ENCODE data around the gene IQCM.

The IQCM gene

DNA sequence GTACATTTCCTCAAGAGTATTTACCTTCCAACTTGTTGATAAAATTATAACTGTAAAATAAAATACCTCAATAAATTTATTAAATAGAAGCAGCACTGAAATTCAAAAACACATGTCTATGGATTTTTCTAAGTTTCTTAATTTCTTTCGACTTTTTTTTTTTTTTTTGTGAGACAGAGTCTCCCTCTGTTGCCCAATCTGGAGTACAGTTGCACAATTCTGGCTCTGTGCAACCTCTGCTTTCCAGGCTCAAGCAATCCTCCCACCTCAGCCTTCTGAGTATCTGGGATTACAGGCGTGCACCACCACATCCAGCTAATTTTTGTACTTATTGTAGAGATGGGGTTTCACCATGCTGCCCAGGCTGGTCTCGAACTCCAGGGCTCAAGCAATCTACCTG, 79.8 kb downstream of the IQCM start:
- no peak overlapping the region for H3K4me3 ChIP-seq (ENCODE audit: low read depth, low read length)
- TF ChIP-seq, protein P1, sequence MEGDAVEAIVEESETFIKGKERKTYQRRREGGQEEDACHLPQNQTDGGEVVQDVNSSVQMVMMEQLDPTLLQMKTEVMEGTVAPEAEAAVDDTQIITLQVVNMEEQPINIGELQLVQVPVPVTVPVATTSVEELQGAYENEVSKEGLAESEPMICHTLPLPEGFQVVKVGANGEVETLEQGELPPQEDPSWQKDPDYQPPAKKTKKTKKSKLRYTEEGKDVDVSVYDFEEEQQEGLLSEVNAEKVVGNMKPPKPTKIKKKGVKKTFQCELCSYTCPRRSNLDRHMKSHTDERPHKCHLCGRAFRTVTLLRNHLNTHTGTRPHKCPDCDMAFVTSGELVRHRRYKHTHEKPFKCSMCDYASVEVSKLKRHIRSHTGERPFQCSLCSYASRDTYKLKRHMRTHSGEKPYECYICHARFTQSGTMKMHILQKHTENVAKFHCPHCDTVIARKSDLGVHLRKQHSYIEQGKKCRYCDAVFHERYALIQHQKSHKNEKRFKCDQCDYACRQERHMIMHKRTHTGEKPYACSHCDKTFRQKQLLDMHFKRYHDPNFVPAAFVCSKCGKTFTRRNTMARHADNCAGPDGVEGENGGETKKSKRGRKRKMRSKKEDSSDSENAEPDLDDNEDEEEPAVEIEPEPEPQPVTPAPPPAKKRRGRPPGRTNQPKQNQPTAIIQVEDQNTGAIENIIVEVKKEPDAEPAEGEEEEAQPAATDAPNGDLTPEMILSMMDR (IDR thresholded peaks at IDR 0.05; ENCODE audit: low read depth, low read length): no peak

DNA sequence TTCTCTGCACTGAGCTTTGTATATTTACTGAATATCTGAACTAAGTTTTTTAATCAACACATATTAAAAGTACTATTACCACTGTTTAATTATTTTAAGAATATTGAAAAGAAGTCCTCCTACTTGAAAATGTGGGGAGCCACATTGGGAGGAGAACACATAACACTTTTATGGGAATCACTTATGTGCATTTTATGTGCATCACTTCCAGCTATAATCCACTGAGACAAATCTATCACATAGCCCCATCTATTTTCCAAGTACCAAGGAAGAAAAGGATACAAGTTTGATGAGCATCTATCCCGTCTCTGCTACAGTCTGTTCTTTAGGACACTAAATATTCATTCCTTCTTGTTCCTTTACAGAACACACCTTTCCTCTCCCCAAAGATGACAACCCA, 87.2 kb downstream of the IQCM start:
- TF ChIP-seq, protein P1 (IDR thresholded peaks at IDR 0.05; ENCODE audit: low read depth, low read length): no peak
- no peak overlapping the region for H3K4me3 ChIP-seq (ENCODE audit: low read depth, low read length)

DNA sequence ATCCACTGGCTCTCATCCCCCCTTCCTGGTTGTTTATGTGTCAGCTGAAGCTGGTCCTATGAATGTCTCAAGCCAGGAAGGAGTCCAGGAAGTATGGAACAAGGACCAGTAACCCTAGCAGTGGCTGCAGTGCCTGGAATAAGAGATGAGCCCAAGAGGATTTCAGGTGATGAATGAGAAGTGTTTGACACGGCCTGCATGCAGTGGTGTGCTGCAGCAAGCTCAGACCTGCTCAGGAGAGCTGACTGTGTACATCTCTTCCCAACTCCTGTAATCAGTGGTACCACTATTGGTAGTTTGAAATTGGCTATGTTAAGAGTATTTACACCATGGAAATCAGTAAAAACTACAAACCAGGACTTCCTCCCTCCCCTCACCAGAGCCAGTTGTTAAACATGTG, 88.0 kb downstream of the IQCM start:
- TF ChIP-seq, protein P1 (IDR thresholded peaks at IDR 0.05; ENCODE audit: low read depth, low read length): no peak

DNA sequence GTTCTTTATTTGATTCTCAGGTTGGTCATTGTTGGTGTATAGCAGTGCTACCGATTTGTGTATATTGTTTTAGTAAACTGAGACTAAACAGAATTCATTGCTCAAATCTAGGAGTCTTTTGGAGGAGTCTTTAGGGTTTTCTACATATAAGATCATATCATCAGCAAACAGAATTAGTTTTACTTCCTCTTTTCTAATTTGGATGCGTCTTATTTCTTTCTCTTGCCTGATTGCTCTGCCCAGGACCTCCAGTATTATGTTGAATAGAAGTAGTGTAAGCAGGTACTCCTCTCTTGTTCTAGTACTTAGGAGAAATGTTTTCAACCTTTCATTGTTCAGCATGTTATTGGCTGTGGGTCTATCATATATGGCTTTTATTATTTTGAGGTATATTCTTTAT, 92.6 kb downstream of the IQCM start:
- no peak overlapping the region for H3K4me3 ChIP-seq (ENCODE audit: low read depth, low read length)
- TF ChIP-seq, protein P1 (IDR thresholded peaks at IDR 0.05; ENCODE audit: low read depth, low read length): no peak

More for the DNA sequence above, 88.0 kb downstream of the IQCM start:
- H3K4me3 ChIP-seq (ENCODE audit: low read depth, low read length): no peak overlapping the region

DNA sequence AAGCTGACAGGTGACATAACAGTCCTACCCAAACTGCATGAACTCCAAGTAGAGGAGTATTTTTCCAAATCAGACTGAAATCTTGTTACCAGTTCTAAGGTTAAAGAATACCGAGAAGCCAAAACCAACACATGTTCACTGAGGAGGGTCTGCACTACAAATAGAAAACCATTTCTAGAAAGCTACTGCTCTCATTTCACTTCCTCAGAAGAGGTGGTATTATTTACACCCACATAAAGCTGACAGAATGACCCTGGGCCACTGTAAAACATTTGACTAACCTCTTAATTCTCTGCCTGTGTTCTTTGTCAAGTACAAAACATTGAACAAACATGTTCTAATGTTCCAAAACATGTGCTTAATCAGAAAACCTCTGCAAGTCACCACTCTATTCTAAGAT, 95.8 kb downstream of the IQCM start:
- TF ChIP-seq, protein P1 (IDR thresholded peaks at IDR 0.05; ENCODE audit: low read depth, low read length): no peak

DNA sequence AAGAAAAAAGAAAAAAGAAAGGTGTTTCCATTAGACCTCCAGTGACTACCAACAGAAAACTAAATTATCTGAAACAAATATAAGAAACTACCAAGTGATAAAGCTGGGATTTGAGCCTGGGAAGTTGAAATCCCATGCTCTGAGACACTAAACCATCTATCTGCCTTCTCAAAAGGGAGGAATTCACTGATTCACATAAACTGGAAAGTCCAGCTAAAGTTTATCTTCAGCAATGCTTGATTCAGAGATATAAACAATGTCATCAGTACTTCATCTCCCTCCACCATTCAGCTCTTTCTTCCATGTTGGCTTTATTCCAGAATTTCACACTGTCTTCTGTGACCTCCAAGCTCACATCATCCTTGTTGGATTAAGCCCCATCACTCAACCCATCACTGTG, 96.3 kb downstream of the IQCM start:
- H3K4me3 ChIP-seq (ENCODE audit: low read depth, low read length): no peak overlapping the region
- TF ChIP-seq, protein P1 (IDR thresholded peaks at IDR 0.05; ENCODE audit: low read depth, low read length): no peak

More for the DNA sequence above, 95.8 kb downstream of the IQCM start:
- no peak overlapping the region for H3K4me3 ChIP-seq (ENCODE audit: low read depth, low read length)

DNA sequence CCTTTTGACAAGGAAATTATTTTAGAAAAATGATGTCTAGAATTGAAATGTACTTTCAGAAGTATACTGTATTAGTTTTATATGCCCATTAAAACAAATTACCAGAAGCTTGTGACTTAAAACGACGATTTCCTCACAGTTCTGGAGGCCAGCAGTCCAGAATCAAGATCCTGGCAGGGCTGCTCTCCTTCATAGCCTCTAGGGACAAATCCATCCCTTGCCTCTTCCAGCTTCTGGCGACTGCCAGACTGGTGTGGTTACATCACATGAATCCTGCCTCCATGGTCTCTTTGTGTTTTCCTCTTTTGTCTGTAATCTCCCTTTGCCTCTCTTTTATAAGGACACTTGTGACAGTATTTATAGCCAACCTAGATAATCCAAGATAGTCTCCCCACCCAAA, 97.1 kb downstream of the IQCM start:
- TF ChIP-seq, protein P1 (IDR thresholded peaks at IDR 0.05; ENCODE audit: low read depth, low read length): no peak
- no peak overlapping the region for H3K4me3 ChIP-seq (ENCODE audit: low read depth, low read length)

All from WI38 (cell line).